Measurements from ENCODE around the gene PNO1. TPM values are rescaled to one million over a fixed set of nuclear protein-coding genes. Genes with fewer than 3 reads are reported as not detected.

The PNO1 gene
- total and polyA plus RNA-seq, 2 donors (not counting 1 experiment from before 2014, with no cell fraction given), result 12.9 to 13.4 TPM

DNA sequence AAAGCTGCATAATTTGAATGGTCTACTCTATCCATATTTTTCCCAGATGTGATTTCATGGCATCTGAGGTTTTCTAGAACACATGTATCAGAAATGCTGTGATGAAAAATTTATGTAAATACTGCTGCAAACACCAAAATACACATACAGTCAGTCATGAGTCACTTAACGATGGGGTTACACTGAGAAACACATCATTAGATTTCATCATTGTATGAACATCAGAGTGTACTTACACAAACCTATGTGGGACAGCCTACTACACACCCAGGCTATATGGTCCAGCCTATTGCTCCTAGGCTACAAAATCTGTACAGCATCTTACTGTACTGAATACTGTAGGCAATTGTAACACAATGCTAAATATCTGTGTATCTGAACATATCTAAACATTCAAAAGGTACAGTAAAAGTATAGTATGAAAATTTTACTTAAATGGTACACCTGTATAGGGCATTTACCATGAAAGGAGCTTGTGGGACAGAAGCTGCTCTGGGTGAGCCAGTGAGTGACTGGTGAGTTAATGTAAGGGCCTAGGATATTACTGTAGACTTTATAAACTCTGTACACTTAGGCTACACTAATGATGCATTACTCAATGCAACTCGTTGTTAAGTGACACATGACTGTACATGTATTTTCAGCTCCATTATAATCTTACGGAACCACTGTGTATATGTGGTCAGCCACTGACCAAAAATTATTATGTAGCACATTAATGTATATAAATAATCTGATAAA lies 33.5 kb downstream of the PNO1 start:
- Histone ChIP-seq H3K4me3 (replicated peaks in 1 of 4; ENCODE audit: control extremely low read depth in 1 of 4, insufficient read depth in 1 of 4, low read depth in 3 of 4, low read length in 4 of 4) (no peak overlapping the region), H3K9me3 (ENCODE audit: control insufficient read depth, insufficient read depth, low read depth, low read length) (no peaks in the 10 kb centered on the region), H3K4me2 (ENCODE audit: extremely low read depth, insufficient read depth, low read length) (peak overlapping the region; percentile 27), H3K27ac (ENCODE audit: insufficient read depth, low read length) (peak overlapping the region; percentile 45), H3K36me3 (ENCODE audit: control insufficient read depth, insufficient read depth, low read length) (no peaks in the 10 kb centered on the region), H3K4me1 (ENCODE audit: control insufficient read depth, extremely low read depth, insufficient read depth, low read length) (peaks cover 13% of the 10 kb centered on the region), H3K9ac (ENCODE audit: insufficient read depth, low read length) (no peak overlapping the region), H3K79me2 (ENCODE audit: control insufficient read depth, insufficient read depth, low read length) (peaks cover 65% of the 10 kb centered on the region), H4K20me1 (ENCODE audit: control insufficient read depth, extremely low read depth, insufficient read depth, low read length) (no peaks in the 10 kb centered on the region), H3K27me3 (ENCODE audit: control insufficient read depth, insufficient read depth, low read length) (no peaks in the 10 kb centered on the region), H2AFZ (ENCODE audit: low read length) (no peak overlapping the region)
- TF ChIP-seq, protein P1, sequence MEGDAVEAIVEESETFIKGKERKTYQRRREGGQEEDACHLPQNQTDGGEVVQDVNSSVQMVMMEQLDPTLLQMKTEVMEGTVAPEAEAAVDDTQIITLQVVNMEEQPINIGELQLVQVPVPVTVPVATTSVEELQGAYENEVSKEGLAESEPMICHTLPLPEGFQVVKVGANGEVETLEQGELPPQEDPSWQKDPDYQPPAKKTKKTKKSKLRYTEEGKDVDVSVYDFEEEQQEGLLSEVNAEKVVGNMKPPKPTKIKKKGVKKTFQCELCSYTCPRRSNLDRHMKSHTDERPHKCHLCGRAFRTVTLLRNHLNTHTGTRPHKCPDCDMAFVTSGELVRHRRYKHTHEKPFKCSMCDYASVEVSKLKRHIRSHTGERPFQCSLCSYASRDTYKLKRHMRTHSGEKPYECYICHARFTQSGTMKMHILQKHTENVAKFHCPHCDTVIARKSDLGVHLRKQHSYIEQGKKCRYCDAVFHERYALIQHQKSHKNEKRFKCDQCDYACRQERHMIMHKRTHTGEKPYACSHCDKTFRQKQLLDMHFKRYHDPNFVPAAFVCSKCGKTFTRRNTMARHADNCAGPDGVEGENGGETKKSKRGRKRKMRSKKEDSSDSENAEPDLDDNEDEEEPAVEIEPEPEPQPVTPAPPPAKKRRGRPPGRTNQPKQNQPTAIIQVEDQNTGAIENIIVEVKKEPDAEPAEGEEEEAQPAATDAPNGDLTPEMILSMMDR (conservative IDR thresholded peaks at IDR 0.05 in 1 of 2, IDR thresholded peaks at IDR 0.05 in 1 of 2; ENCODE audit: low read depth in 1 of 2, low read length in 2 of 2), result no peak
- TF ChIP-seq EZH2 (IDR thresholded peaks at IDR 0.05; ENCODE audit: low read length, missing control alignments), result no peak
- DNase-seq (ENCODE audit: low read depth in 2 of 2), result peak; percentile 75 to 94

DNA sequence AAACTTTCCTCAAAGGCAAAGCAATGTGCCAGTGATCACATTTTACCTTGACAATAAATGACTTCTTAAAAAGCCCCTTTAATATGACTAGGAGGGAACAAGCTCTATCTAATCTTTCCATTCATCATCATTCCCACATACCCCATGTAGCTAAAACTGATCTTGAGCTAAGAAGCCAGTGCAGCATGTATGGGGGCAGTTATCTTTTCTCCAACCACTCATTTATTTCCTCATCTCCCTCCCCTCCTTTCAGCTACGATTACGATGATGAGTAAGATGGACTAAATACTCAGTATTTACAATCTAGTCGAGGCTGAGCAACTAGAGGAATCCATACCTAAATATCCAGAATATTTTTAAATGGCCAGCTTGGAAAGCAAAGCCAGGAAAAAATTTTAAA lies 35.5 kb downstream of the PNO1 start:
- no peaks in the 10 kb centered on the region for H3K36me3 ChIP-seq (ENCODE audit: control insufficient read depth, insufficient read depth, low read length)
- no peak overlapping the region for H2AFZ ChIP-seq (ENCODE audit: low read length)
- H3K9me3 ChIP-seq (ENCODE audit: control insufficient read depth, insufficient read depth, low read depth, low read length), result no peaks in the 10 kb centered on the region
- no peaks in the 10 kb centered on the region for H3K27me3 ChIP-seq (ENCODE audit: control insufficient read depth, insufficient read depth, low read length)
- DNase-seq (ENCODE audit: low read depth in 2 of 2), result peak in 1 of 2 donors; percentile 32
- H3K9ac ChIP-seq (ENCODE audit: insufficient read depth, low read length), result no peak overlapping the region
- TF ChIP-seq, protein P1 (conservative IDR thresholded peaks at IDR 0.05 in 1 of 2, IDR thresholded peaks at IDR 0.05 in 1 of 2; ENCODE audit: low read depth in 1 of 2, low read length in 2 of 2), result no peak
- no peak for TF ChIP-seq EZH2 (IDR thresholded peaks at IDR 0.05; ENCODE audit: low read length, missing control alignments)
- peaks cover 13% of the 10 kb centered on the region for H3K4me1 ChIP-seq (ENCODE audit: control insufficient read depth, extremely low read depth, insufficient read depth, low read length)
- H3K27ac ChIP-seq (ENCODE audit: insufficient read depth, low read length), result no peak overlapping the region
- no peak overlapping the region for H3K4me3 ChIP-seq (replicated peaks in 1 of 4; ENCODE audit: control extremely low read depth in 1 of 4, insufficient read depth in 1 of 4, low read depth in 3 of 4, low read length in 4 of 4)
- H4K20me1 ChIP-seq (ENCODE audit: control insufficient read depth, extremely low read depth, insufficient read depth, low read length), result no peaks in the 10 kb centered on the region
- peaks cover 64% of the 10 kb centered on the region for H3K79me2 ChIP-seq (ENCODE audit: control insufficient read depth, insufficient read depth, low read length)
- H3K4me2 ChIP-seq (ENCODE audit: extremely low read depth, insufficient read depth, low read length), result peak overlapping the region; percentile 30

DNA sequence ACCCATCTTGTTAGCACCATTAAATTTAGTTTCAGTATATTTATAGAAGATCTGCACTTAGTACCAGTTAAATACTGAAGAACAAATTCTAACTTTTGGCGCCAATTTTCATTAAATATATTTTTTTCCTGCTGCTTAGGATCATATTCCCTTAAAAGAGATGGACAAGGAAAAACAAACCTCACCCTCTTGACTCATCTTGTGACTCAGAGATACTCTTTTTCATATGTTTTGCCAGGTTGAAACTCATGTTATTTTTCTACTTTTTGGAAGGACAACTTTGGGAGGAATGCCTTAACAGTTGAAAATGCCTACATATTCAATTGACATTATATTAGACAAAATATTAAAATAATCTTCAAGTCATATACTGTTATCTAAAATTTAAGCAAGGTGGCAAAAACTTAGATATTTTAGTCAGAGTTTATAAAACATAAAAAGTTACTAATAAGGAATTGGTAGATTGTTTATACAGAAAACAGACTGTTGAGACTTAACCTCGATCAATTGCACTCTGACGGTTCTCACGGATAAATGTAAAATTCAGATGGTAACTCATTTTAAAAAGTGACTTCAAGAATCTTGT lies 36.2 kb downstream of the PNO1 start:
- Histone ChIP-seq H3K4me1 (ENCODE audit: control insufficient read depth, extremely low read depth, insufficient read depth, low read length) (peaks cover 13% of the 10 kb centered on the region), H3K9me3 (ENCODE audit: control insufficient read depth, insufficient read depth, low read depth, low read length) (no peaks in the 10 kb centered on the region), H3K27ac (ENCODE audit: insufficient read depth, low read length) (no peak overlapping the region), H3K27me3 (ENCODE audit: control insufficient read depth, insufficient read depth, low read length) (no peaks in the 10 kb centered on the region), H3K79me2 (ENCODE audit: control insufficient read depth, insufficient read depth, low read length) (peaks cover 57% of the 10 kb centered on the region), H3K4me2 (ENCODE audit: extremely low read depth, insufficient read depth, low read length) (peak overlapping the region; percentile 30), H3K4me3 (replicated peaks in 1 of 4; ENCODE audit: control extremely low read depth in 1 of 4, insufficient read depth in 1 of 4, low read depth in 3 of 4, low read length in 4 of 4) (no peak overlapping the region), H3K9ac (ENCODE audit: insufficient read depth, low read length) (no peak overlapping the region), H2AFZ (ENCODE audit: low read length) (no peak overlapping the region), H4K20me1 (ENCODE audit: control insufficient read depth, extremely low read depth, insufficient read depth, low read length) (no peaks in the 10 kb centered on the region), H3K36me3 (ENCODE audit: control insufficient read depth, insufficient read depth, low read length) (no peaks in the 10 kb centered on the region)
- peak; percentile 67 to 71 for DNase-seq (ENCODE audit: low read depth in 2 of 2)
- TF ChIP-seq, protein P1 (conservative IDR thresholded peaks at IDR 0.05 in 1 of 2, IDR thresholded peaks at IDR 0.05 in 1 of 2; ENCODE audit: low read depth in 1 of 2, low read length in 2 of 2), result no peak
- no peak for TF ChIP-seq EZH2 (IDR thresholded peaks at IDR 0.05; ENCODE audit: low read length, missing control alignments)

All from fibroblast of lung (primary cell).